A549 (cell line): ENCODE measurements around the gene MRPL27.

Experiments used
- BCL3 ChIP-seq: fragments of >200 bp; sonication (Bioruptor Twin); formaldehyde crosslinking; IDR thresholded peaks from 3 replicates; pipeline ENCODE4 v1.6.1; 2016
- CEBPB ChIP-seq, 2 experiments: fragments of >200 bp in 1 of 2; sonication (Bioruptor Twin) in 1 of 2; formaldehyde crosslinking in 1 of 2; IDR thresholded peaks; 2 replicates each; pipeline ENCODE4 v1.6.1; 2012 to 2016
- CTCF ChIP-seq: fragments of >200 bp; sonication (Bioruptor Twin); formaldehyde crosslinking; IDR thresholded peaks from 3 replicates; pipeline ENCODE4 v1.5.1; 2016
- EP300 ChIP-seq, 2 experiments: fragments of >200 bp; sonication (Bioruptor Twin); formaldehyde crosslinking; IDR thresholded peaks; 2 replicates in 1 of 2; 3 replicates in 1 of 2; pipeline ENCODE4 v1.6.1; 2016 to 2017
- HOXA7 ChIP-seq: fragments of 250-450 bp; sonication (Bioruptor Pico); IDR thresholded peaks from 2 replicates; pipeline ENCODE4 v1.5.0; 2020; ENCODE audit warnings: mild to moderate bottlenecking, moderate library complexity
- MAFK ChIP-seq: fragments of 450-650 bp; IDR thresholded peaks from 2 replicates; pipeline ENCODE4 v1.6.1; 2014; ENCODE audit not compliant: partially characterized antibody
- POLR2A ChIP-seq: IDR thresholded peaks from 2 replicates; pipeline ENCODE4 v1.6.1; 2012; ENCODE audit warnings: mild to moderate bottlenecking, low read length
- RCOR1 ChIP-seq: fragments of 150-350 bp; IDR thresholded peaks from 2 replicates; pipeline ENCODE4 v1.6.1; 2014; ENCODE audit warnings: antibody characterized with exemption, low read length, low read depth
- REST ChIP-seq: fragments of 200-600 bp; sonication (generic); IDR thresholded peaks from 2 replicates; pipeline ENCODE4 v1.6.1; 2016; ENCODE audit warnings: antibody characterized with exemption, mild to moderate bottlenecking, moderate library complexity
- RFX5 ChIP-seq: fragments of 450-650 bp; IDR thresholded peaks from 2 replicates; pipeline ENCODE4 v1.7.1; 2014; ENCODE audit warnings: antibody characterized with exemption, mild to moderate bottlenecking, moderate library complexity
- USF2 ChIP-seq: fragments of 450-650 bp; IDR thresholded peaks from 2 replicates; pipeline ENCODE4 v1.6.1; 2014; ENCODE audit warnings: antibody characterized with exemption
- ZNF302 ChIP-seq: fragments of 250-450 bp; sonication (Bioruptor Pico); IDR thresholded peaks from 2 replicates; pipeline ENCODE4 v1.9.0; 2021; ENCODE audit warnings: inconsistent platforms, mild to moderate bottlenecking, moderate library complexity

GRCh38 chr17:50388728-50389127, 15.7 kb upstream of the MRPL27 start:
- TF ChIP-seq USF2 (no peak), ZNF302 (CRISPR knock-in tag) (no peak), CTCF (no peak), BCL3 (no peak), POLR2A (no peak), MAFK (no peak), REST (no peak), RFX5 (no peak), RCOR1 (no peak), CEBPB (IDR thresholded peaks at IDR 0.05) (no peak), EP300 (IDR thresholded peaks at IDR 0.05) (no peak), HOXA7 (CRISPR knock-in tag) (no peak)
